ENCODE results near the gene NUMB. TPM values are rescaled to one million over a fixed set of nuclear protein-coding genes. Genes with fewer than 3 reads are reported as not detected.
"Not testable (repeated sequence)": the region's sequence is repeated elsewhere in the genome, so short reads cannot be mapped to it uniquely, and the experiment has no call there.

NUMB gene
- polyA plus RNA-seq, 12 donors, result 24.2 to 66.5 (median 35.0) TPM; not detected in 1

DNA sequence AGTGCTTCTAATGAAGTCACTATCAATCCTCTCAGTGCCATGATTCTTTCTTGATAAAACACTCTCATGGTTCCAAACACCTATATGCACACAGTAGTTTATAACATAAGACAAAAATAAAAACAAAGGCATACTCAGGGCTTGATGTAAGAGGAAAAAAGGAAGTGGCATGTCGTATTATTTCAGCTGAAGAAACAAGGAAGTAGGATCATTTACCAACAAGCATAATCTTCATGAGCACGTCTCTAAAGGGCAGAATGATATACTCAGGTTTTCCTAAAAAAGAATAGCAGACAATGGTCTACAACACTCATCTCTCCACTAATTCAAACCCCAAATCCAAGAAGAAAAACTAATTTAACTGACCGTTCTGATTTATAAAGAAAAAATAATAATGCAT lies 33.9 kb downstream of the NUMB start:
- no peak for DNase-seq

DNA sequence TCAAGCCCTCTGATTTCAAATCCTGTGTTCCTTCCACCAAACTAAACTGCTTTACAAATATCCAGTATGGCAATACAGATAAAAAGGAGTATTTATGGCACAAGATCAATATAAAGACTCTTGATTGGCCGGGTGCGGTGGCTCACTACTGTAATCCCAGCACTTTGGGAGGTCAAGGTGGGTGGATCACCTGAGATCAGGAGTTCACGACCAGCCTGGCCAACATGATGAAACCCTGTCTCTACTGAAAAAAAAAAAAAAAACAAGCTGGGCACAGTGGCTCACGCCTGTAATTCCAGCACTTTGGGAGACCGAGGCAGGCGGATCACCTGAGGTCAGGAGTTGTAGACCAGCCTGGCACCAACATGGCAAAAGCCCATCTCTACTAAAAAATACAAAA lies 35.3 kb downstream of the NUMB start:
- not testable (repeated sequence) for DNase-seq

DNA sequence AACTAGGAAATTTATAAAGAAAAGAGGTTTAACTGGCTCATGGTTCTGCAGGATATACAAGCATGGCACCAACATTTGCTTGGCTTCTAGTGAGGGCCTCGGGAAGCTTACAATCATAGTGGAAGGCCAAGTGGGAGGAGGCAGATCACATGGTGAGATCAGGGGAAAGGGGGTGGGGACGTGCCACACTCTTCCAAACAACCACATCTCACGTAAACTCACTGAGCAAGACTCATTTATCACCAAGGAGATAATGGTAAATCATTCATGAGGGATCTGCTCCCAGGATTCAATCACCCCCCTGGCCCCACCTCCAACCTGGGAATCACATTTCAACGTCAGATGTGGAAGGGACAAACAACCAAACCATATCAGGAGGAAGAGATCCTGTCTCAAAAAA lies 35.8 kb downstream of the NUMB start:
- no peak for DNase-seq

DNA sequence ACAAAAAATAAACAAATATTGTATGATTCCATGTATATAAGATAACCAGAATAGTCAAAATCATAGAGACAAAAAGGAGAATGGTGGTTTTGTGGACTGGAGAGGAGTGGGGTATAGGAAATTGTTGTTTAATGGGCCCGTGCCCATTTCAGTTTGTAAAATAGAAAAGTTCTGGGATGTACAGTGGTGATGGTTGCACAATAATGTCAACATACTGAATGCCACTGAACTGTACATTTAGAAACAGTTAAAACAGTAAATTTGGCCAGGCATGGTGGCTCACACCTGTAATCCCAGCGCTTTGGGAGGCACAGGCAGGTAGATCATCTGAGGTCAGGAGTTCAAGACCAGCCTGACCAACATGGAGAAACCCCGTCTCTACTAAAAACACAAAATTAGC lies 40.1 kb downstream of the NUMB start:
- no peak for DNase-seq

DNA sequence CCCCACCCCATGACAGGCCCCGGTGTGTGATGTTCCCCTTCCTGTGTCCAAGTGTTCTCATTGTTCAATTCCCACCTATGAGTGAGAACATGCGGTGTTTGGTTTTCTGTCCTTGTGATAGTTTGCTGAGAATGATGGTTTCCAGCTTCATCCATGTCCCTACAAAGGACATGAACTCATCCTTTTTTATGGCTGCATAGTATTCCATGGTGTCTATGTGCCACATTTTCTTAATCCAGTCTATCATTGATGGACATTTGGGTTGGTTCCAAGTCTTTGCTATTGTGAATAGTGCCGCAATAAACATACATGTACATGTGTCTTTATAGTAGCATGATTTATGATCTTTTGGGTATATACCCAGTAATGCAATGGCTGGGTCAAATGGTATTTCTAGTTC lies 52.1 kb downstream of the NUMB start:
- DNase-seq, result not testable (repeated sequence)

DNA sequence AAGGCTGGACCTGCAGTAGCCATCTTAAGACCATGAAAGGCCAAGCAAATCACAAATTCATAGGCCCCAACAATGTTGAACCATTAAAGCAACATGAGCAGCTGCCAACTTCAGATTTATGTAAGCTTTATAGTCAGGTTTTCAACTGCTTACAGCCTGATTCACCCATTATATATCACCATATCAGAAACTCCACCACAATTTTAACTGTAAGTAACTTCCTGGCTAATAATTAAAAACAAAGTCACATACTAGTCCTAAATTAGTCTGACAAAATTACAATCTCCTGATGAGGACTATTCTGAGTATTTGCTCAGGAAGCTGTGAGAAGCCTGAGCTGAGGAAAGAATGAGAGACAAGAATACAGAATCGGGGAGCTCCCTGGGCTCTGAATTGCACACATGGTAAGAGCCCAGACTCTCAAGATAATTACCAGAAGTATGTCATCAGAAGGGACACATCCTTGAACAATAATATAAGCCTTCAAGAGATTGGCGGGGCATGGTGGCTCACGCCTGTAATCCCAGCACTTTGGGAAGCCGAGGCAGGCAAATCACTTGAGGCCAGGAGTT lies 55.1 kb downstream of the NUMB start:
- no peak for DNase-seq

DNA sequence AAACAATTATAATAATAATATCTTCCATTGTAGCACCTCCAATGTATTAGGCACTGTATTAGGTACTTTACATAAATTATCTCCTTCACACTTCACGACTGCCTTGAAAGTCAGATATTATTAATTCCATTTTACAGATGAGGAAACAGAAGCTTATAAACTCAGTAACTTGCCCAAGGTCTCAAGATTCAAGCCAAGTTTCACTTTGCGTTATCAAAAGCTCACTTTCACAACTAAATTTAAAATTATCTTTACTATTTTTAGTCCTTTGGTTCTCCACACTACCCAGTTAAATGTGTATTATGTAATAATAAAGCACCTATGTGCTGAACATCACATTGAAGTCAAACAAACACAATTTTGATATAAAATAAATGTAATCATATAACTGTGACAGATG lies 55.8 kb downstream of the NUMB start:
- no peak for DNase-seq

DNA sequence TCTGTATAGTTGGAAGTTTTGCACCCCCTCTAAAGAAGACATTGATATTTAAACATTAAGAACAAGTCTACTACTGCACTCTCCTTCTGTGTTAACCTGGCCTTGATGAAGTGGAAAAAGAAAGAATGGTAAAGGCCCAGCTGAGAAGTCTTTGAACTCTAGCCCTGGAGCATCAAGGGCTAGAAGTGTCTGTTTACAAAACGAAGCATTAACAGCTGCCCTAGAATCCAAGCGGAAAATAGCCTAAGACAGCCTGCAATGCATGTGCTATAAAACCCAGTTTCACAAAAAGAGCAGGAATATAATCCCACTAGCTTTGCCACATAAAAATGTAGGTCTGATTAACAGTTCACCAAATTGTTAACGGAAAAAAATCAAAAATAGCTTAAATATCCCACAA lies 60.5 kb downstream of the NUMB start:
- no peak for DNase-seq

DNA sequence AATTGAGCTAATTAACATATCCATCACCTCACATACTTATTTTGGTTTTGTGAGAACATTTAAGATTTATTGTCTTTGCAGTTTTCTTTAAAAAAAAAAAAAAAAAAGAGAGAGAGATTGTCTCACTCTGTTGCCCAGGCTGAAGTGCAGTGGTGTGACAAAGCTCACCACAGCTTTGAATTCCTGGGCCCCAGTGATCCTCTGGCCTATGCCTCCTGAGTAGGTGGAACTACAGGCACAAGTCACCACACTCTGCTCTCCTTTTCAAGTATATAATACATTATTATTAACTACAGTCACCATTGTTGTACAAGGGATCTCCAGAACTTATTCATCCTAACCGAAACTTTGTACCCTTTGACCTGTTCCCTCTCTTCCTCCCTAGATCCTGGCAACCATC lies 64.0 kb downstream of the NUMB start:
- DNase-seq, result no peak

DNA sequence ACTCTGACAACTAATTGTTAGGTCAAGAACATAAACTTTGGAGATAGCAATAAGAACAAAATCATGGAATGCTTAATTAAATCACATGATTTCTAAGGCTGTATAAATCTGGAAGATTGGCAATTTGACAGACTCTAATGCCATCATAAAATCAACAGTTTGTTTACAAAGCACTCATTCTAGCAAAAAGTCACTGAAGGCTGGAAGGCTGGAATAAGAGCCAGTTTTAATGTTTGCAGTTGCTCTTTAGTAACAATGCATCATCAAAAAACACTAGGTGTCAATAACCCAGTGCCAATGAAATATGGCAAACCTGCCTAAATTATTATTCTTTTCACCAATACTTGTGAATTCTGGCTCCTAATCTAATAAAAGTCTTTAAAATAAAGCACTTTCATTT lies 65.0 kb downstream of the NUMB start:
- no peak for DNase-seq

DNA sequence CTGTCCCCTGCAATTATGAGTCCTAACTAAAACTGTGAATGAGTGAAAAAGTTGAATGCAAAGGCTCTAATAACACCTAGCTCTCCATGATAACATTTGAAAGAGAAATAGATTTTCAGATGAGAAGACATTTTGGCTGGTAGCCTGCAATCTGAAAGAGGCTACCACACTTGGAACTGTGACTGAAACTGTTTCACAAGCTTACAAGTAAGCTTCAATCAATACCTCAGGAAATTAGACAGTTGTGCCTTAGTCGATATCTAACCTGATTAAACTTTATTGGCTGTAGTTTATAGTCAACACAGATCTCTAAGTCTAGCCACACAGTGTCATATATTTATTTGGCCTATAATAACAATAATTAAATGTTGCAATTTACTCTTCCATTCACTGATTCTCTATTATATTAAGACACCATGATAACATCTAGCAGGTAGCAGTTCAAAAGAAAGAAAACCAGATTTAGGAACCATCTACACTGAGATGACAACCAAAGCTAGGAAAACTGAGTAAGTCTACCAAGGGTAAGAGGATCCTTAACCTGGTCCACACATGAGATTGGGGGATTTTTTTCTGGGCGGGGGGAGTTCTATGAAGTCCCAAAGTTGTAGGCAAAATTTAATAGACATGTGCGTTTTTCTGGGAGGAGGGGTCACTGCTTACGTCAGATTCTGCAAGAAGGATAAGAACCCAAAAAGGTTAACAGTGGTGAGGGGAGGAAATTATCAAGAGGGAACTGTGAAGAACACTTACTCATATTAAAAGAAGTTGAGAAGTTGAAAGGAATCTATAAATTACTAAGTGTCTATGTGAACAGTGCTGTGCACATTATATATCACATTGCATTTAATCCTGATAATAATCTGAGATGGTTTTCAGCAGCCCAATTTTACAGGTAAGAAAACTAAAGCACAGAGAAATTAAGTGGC lies 65.8 kb downstream of the NUMB start:
- no peak for DNase-seq

DNA sequence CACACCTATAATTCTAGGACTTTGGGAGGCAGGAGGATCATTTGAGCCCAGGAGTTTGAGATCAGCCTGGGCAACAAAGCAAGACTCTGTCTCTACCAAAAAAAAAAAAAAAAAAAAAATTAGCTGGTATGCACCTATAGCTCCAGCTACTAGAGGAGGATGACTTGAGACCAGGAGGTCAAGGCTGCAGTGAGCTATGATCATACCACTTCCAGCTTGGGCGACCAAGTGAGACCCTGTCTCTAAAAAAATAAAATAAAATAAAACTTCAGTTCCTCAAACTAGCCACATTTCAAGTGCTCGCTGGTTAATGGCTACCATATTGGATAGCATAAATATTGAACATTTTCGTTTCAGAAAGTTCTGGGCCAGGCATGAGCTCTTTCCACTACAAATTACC lies 70.5 kb downstream of the NUMB start:
- not testable (repeated sequence) for DNase-seq

DNA sequence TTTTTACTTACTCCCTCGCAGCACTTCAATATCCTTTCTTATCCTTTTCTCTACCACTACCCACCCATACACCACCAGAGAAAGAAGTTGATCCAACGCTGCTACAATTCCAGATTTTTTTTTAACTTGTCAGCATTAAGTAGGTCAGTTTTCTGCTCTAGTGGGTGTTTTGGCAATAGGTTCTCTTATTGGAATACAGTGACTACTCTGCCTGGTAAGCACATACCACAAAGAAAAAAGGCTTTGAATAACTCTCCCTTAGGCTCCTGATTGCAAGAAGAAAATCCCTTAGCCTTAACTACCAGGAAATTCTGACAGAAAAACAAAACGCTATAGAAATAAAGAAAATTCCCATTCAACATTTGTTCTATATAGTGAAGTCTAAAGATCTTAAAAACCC lies 72.0 kb downstream of the NUMB start:
- DNase-seq, result no peak

DNA sequence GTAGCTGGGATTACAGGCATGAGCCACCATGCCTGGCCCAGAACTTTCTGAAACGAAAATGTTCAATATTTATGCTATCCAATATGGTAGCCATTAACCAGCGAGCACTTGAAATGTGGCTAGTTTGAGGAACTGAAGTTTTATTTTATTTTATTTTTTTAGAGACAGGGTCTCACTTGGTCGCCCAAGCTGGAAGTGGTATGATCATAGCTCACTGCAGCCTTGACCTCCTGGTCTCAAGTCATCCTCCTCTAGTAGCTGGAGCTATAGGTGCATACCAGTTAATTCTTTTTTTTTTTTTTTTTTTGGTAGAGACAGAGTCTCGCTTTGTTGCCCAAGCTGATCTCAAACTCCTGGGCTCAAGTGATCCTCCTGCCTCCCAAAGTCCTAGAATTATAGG lies 73.3 kb downstream of the NUMB start:
- not testable (repeated sequence) for DNase-seq

DNA sequence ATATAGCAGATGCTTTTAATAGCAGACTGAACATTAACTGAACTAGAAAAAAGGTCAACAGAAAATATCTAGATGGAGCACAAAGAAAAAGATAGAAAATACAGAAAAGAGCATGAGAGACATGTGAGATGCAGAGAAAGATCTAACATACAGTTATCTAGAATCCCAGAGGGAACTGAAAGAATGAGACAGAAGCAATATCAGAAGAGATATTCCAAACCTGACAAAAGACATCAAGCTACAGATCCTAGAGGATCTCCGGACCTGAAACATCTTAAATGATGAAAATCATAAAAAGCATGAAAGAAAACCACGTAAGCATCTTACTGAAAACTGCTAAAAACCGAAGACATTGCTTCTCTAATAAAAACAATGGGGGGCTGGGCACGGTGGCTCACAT lies 75.0 kb downstream of the NUMB start:
- no peak for DNase-seq

DNA sequence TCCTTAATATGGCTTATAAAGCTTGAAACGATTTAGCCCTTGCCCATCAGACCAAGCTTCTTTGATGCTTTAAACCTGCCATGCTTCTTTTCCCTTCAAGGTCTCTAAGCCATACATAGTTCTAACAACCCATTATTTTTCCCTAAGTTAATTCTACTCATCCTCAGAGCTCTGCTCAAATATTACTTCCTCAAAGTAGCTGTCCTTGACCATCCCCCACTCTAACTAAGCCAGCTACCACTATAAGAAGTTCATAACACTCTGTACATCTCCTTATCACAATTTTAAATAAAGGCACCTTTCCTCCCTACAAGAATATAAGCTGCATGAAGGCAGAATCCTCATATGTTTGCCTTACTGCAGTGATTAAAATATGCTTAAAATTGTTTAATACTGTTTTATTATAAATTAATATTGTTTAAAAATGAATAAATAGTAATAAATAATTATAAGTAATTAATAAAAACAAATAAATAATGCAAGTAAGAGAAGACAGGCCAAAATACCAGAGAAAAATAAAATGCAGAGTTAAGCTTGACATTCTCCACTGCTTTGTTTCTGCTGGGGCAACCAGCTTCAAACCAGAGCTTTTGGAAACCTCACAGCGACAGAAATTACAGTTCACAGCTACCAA lies 76.8 kb downstream of the NUMB start:
- no peak for DNase-seq

DNA sequence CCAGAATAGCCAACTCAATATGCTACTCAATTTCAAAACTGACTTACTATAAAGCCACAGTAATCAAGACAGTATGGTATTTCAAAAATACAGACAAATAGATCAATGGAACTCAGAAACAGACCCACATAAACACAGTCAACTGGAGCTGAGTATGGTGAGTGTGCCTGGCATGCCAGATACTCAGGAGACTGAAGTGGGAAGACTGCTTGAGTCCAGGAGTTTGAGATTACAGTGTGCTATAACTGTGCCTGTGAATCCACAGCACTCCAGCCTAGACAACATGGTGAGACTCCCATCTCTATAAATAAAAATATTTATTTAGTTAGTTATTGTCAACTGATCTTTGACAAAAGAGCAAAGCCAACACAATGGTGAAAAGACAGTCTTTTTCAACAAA lies 81.8 kb downstream of the NUMB start:
- DNase-seq, result no peak

DNA sequence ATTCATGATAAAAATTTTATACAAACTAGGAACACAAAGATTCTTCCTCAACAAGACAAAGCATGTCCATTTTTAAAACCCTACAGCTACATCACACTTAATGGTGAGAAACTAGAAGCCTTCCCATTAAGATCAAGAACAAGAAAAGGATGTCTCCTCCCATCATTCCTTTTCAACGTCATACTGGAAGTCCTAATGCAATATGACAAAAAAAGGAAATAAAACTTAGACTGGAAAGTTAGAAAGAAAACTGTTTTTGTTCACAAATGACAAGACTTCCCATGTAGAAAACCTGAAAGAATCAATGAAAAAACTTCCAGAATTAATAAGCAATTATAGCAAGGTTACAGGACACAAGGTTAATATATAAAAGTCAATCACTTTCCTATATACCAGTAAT lies 82.5 kb downstream of the NUMB start:
- no peak for DNase-seq

DNA sequence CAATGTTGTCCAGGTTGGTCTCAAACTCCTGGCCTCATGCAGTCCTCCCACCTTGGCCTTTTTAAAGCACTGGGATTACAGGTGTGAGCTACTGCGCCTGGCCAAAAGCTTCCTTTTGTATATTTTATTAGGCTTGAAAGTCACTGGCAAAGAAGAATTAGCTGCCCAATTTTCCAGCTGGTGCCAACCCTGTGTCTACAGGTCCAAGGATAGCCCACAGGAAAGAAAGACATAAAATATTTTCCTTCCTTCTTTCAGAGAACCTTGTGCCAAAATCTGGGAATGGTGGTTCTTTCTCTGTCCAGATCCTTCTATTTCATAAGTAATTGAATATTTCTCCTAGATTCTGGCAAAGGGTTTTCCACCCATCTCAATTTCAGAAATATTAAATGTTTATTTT lies 84.1 kb downstream of the NUMB start:
- DNase-seq, result no peak

DNA sequence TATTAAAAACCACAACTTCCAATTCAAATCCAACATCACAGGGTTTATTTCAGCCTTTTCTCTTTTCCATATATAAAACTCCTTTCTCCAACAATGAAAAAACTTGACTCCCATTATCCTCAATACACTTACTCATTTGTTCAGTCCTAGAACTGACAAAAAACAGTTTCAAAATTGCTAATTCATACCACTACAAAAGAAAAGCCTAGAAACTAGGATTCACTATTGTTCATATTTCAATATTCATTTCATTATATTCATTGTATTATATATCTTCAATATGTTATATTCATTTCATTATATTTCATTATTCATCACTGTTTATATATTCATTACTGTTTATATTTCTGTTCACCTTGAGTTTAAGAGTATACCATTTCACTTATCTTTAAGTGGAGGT lies 85.8 kb downstream of the NUMB start:
- no peak for DNase-seq

DNA sequence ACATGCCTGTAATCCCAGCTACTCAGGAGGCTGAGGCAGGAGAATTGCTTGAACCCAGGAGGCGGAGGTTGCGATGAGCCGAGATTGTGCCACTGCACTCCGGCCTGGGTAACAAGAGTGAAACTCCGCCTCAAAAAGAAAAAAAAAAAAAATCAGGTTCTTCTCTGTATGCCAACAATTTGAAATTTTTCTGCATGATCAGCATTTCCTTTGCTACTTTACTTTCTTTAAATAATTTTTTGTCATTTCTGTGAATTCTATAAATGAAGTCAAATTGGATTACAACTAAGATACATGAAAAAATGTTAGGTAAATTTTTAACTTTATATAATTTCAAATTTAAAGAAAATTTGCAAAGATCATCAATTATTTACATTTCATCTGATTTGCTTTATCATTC lies 87.8 kb downstream of the NUMB start:
- DNase-seq, result no peak

DNA sequence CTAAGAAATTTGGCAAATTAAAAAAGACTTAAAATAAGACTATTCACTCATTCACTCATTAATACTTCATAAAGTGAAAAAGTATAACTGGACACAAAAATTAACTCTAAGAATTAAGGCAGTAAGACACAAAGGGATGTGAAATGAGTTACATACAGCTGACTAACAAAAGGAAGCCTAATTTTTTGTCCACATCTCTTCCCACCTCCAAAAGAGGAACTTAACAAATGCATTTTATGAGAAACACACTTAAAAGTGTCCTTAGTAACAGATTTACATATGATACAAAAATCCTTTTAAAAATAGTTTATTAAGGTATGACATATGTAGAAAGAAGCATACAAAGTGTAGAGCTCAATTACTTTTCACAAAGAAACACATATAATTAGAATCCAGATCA lies 88.9 kb downstream of the NUMB start:
- DNase-seq, result no peak

DNA sequence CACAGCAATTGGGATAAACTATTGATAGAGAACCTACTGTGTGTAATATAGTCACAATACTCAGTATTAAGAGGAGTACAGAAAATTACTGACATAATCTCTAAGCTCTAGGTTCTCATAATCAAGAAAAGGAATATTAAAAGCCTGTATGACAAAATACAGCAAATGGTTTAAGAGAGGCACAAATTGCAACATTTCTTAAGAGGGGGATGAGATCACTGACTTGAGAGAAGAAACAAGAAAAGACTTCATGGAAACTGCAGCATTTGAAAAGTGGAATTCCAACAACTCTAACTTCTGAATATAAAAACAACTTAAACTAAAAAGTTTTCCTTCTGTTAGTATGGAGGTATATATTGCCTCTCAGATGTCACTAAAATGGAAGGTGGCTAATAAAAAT lies 89.7 kb downstream of the NUMB start:
- no peak for DNase-seq
